Fibroblast of lung (primary cell): ENCODE measurements around the gene WDR62.

Source experiments
- CTCF ChIP-seq, 2 donors: IDR thresholded peaks in 1 of 2; conservative IDR thresholded peaks in 1 of 2; 1 replicate in 1 of 2; 2 replicates in 1 of 2; pipeline ENCODE4 v1.5.1; 2011 to 2012; ENCODE audit warnings: low read length in 2 of 2, control low read depth in 1 of 2, inconsistent platforms in 1 of 2, low read depth in 1 of 2, mild to moderate bottlenecking in 1 of 2
- EZH2 ChIP-seq: IDR thresholded peaks from 2 replicates; pipeline ENCODE4 v1.5.1; 2012; ENCODE audit warnings: low read length, control low read depth, mild to moderate bottlenecking; ENCODE audit errors: missing control alignments

GRCh38 chr19:36111200-36111539 lies 56.5 kb downstream of the WDR62 start:
- TF ChIP-seq CTCF (conservative IDR thresholded peaks at IDR 0.05 in 1 of 2, IDR thresholded peaks at IDR 0.05 in 1 of 2; ENCODE audit: low read depth in 1 of 2, low read length in 2 of 2) (no peak), EZH2 (no peak)
